Frontal cortex (tissue), 4 donors: ENCODE measurements around the gene CD1B. TPM values are rescaled to one million over a fixed set of nuclear protein-coding genes. Genes with fewer than 3 reads are reported as not detected.
"Not testable (repeated sequence)": the region's sequence is repeated elsewhere in the genome, so short reads cannot be mapped to it uniquely, and the experiment has no call there.

Experiments used
- DNase-seq, 2 donors: peaks; one replicate each; pipeline ENCODE4 v3.0.0; 2012; ENCODE audit warnings: low spot score in 2 of 2
- FAIRE-seq: peaks from 2 replicates; lab custom pipeline; 2012; peaks lifted over from hg19 to GRCh38; lab: Jason Lieb, UNC
- total RNA-seq: library from RNA; depleted of rRNA; stranded (reverse); fragments of >200 nt; gene quantifications from one replicate; pipeline ENCODE4 v1.2.3, GENCODE V29; 2014
- donor health status: control.
- donor health status: control.
- donor health status: control.

CD1B gene
- total RNA-seq = not detected

DNA sequence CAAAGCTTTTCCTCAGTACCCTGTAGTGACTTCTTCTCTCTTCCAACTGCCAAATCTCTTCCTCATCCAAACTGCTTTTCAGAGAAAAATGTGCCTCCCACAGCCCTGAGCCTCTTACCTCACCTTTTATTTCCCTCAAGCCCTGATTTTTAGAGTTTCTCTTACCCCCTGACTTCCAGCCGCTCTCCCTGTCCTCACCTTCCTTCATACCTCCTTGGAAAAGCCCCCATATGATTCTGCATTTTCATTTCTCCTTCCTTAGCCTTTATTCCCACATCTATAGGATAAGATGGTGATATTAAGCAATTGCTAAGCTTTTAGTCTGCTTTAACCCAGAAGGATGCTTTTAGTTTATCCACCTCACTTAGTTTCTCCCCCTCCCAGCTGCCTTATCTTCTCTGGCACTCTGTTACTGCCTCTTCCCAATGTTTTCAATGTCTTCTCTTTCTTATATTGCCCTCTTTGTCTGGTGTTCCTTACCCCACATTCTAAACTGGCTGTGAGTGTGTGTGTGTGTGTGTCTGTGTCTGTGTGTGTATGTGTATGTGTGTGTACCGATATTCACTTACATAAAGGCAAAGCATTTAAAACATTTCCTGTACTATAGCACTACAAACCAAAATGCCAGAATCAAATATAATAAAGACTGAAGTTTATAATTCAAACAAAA is at the start of gene CD1B:
Gene CD1B (minus strand): TSS at position 51 of the 670 bp plus-strand sequence. CDS start 108 bp downstream, outside the sequence.
- no peak for FAIRE-seq

DNA sequence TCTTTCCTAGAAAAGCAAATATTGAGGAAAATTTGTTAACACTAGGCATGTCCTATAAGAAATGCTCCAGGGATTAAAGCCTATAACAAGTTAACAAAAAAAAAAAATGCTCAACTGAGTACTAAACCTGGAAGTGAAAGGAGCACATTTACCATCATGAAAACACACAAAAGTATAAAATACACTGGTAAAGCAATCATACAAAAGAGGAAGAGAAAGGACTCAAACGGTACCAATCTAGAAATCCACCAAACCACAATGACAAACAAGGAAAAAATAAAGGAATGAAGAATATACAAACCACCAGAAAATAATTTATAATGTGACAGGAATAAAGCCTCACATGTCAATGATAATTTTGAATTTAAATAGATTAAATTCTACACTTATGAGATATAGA is 43.5 kb upstream of the CD1B start:
- FAIRE-seq (no peak), DNase-seq (no peak)

More for the DNA sequence above, at the start of gene CD1B:
- DNase-seq = no peak

DNA sequence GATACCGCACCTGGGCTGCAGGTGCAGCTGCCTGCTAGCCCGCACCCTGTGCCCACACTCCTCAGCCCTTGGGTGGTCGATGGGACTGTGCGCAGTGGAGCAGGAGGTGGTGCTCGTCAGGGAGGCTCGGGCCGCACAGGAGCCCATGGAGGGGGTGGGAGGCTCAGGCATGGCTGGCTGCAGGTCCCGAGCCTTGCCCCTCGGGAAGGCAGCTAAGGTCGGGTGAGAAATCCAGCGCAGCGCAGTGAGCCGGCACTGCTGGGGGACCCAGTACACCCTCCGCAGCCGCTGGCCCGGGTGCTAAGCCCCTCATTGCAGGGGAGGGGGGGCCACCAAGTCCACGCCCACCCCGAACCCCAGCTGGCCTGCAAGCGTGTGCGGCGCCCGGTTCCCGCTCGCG is 42.8 kb upstream of the CD1B start:
- not testable (repeated sequence) for DNase-seq, FAIRE-seq

DNA sequence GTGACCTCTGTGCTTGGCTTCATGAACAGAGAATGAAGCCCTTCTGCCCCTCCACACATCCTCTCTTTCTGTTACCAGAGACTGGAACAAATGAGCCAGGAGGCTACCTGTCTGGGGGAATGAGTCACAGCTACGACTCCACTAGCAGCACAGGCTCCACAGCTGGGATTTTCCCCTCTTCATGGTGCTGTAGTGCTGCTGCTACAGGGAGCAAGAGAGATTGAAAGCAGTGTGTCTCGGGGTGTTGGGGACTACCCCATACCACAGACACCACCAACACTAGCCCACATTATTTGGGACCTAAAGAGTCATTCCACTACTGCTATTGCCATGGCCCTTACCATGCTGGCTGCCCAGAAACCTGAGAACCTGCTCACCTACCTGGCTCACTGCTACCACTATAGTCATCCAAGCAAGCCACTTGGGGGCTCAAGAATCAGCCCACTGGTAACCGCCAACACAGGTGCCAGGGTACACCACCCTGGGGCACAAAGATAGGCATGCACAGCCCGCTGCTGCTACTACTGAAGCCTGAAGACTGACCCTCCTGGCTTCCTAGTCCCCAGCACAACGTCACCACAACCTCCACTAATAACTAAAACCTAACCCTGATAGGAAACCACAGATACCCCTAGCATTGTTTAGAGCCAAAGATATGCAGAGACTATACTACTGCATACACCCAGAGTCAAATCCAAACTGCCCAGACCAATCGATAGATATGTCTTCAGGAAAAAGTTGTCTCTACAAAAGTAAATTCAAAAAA is 40.0 kb upstream of the CD1B start:
- DNase-seq (no peak), FAIRE-seq (no peak)

DNA sequence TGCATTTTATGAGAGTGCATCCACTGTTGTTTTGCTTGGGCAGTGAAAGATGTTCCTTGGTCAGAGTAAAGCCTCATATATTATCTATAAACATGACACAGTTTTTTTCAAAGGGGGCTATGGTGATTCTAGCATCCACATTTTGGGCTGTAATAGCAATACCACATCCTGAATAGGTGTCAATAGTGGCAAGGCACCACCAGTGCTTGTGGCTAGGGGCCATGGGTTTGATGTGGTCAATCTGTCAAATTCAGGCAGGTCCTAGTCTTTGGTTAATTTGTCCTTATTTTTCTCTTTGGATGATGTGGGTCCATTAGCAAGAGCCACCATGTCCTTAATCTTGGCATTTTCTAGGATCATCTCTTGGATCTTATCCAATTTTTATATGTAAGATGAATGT is 35.5 kb upstream of the CD1B start:
- DNase-seq (no peak), FAIRE-seq (no peak)

DNA sequence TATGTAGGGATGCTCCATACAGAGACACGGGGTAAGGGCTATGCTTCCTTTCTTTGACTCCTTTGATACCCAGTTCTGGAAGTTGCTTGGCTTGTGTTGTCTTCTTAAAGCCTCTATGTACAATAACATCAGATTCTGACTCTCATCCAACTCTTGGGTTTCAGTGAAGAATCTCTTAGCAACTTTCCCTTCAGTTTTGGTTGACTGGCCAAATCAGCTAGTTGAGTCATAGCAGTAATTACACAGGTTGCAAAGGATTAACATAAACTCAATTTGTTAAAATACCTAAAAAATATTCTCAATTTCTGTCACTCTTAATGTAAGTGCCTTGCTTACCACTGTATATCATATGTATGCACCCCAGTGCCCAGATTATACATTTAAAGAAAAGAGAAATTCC is 31.6 kb upstream of the CD1B start:
- DNase-seq = no peak
- no peak for FAIRE-seq

DNA sequence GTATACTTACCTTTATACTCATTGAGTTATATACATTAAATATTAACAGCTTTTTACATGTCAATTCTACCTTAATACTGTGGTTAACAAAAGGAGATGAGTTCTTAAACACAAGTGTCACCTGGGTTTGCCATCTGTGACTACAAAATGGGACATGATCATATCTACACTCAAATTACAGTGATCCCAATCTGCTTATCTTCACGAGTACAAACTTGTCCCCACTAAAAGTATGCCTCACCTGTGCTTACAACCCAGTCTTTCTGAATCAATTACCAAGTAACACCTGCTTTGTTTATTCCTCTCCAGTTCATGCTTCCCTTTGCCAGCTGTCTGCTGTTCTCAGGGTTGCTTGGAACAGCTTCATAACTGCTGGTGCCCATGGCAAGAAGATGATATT is 31.2 kb upstream of the CD1B start:
- no peak for FAIRE-seq

DNA sequence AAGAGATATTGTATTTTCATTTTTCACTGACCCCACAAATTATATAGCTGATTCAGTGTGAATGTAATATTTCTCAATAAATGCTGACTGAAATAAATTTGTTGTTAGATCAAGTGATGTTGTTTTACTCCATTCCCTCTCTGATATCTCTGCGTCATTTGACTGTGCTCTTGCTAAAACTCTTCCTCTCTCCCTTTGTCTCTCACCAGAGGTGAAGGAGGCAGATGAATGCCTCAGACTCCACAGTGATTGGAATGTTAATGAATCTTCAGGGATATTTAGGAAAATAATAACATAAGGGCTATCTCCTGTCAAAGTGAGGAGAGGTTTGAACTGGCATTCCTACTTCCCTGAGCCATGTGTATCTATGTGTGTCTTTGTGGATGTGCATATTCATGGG is 26.1 kb upstream of the CD1B start:
- no peak for FAIRE-seq
- DNase-seq = no peak

More for the DNA sequence above, 31.2 kb upstream of the CD1B start:
- DNase-seq = no peak

DNA sequence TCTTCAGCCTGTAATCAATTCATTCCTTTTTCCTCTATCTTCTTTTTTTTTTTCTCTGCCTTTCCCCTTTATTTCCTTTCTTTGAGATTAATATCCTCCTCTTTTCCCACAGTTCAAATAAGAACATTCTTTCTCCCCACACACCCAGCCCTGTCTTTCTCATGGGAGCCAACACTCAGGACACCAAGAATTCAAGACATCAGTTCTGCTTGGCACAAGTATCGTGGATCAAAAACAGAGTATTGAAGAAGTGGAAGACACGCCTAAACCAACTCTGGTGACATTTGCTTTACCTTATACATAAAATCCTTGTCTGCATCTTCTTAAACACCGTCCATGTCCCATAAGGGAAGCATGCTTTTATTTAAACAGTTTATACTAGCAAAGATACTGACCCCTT is 25.3 kb upstream of the CD1B start:
- DNase-seq (no peak), FAIRE-seq (no peak)

DNA sequence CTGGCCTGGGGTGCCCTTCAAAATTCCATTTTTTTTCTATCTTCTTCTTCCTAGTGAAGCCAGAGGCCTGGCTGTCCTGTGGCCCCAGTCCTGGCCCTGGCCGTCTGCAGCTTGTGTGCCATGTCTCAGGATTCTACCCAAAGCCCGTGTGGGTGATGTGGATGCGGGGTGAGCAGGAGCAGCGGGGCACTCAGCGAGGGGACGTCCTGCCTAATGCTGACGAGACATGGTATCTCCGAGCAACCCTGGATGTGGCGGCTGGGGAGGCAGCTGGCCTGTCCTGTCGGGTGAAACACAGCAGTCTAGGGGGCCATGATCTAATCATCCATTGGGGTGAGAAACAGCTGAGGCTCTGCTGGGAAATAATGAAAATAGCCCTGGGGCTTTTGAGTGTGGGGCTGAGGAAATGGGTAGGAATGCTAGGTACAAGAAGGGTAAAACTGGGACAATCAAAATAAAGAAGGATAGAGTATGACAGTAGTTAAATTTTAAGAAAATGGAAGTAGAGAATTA is 24.5 kb upstream of the CD1B start:
- FAIRE-seq (no peak), DNase-seq (no peak)

DNA sequence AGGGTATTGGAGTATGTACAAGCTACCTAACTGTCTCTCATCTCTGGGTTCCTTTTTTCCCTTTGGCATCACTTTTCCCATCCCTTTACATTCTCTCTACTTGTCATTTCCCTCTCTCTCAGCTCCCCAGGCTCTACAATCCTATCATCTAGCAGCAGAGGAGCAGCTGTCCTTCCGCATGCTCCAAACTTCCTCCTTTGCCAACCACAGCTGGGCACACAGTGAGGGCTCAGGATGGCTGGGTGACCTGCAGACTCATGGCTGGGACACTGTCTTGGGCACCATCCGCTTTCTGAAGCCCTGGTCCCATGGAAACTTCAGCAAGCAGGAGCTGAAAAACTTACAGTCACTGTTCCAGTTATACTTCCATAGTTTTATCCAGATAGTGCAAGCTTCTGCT is 22.9 kb upstream of the CD1B start:
- DNase-seq (no peak), FAIRE-seq (no peak)

DNA sequence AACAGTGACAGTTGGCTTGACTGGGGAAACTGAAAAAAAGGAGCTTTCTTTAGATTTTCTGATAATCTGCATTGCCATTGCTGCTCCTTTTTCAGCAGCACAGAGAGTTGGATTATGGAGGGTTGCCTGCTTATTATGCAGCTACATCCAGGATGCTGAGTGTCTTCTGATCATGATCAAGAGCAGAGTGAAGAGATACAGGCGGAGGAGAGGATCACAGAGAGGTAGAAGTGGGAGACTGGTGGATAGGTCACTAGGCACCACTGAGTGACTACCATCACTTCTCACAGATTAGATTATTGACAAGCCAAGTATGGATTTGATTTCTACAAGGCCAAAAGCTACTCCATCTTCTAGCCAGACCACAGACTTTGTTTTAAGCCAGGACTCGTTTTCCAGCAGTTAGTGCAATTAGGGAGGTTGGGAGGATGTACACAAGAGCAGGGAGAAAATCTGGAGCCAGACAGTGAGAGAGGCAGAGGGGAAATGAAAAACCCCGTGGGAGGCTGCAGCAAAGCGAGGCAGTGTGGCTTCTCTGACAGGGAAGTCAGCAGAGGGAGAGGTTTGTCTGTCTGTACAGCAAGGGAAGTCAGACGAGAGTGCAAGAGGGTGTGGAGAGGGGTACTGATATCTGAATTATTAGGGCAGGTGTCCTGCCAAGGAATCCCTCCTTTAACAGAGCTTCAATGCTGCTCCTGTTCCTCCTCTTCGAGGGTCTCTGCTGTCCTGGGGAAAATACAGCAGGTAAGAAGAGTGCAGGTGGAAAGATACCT is 22.2 kb upstream of the CD1B start, which contains the start of gene CD1E:
Gene CD1E (plus strand): TSS at position 592 of the 773 bp plus-strand sequence. CDS start 95 bp downstream, at position 687.
- no peak for FAIRE-seq
- no peak for DNase-seq

DNA sequence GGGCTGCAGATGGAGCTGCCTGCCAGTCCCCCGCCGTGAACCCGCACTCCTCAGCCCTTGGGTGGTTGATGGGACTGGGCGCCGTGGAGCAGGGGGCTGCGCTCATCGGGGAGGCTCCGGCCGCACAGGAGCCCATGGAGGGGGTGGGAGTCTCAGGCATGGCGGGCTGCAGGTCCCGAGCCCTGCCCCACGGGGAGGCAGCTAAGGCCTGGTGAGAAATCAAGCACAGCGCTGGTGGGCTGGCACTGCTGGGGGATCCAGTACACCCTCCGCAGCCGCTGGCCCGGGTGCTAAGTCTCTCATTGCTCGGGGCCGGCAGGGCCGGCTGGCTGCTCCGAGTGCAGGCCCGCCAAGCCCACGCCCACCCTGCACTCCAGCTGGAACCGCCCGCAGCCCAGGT is 17.6 kb upstream of the CD1B start:
- not testable (repeated sequence) for FAIRE-seq, DNase-seq

DNA sequence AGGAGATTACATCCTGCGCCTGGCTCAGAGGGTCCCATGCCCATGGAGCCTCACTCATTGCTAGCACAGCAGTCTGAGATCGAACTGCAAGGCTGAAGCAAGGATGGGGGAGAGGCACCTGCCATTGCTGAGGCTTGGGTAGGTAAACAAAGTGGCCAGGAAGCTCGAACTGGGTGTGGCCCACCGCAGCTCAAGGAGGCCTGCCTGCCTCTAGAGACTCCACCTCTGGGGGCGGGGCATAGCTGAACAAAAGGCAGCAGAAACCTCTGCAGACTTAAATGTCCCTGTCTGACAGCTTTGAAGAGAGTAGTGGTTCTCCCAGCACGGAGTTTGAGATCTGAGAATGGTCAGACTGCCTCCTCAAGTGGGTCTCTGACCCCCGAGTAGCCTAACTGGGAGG is 5.1 kb upstream of the CD1B start:
- not testable (repeated sequence) for FAIRE-seq, DNase-seq

DNA sequence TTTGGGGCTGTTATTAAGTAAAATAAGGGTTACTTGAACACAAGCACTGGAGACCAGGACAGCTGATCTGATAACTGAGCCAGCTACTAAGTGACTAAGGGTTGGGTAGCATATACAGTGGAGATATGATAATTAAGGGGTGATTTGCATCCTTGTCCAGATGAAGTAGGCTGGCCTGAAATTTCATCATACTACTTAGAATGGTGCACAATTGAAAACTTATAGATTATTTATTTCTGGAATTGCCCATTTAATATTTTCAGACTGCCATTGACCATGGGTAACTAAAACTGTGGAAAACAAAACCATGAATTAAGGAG is 3.8 kb upstream of the CD1B start:
- FAIRE-seq (no peak), DNase-seq (no peak)

DNA sequence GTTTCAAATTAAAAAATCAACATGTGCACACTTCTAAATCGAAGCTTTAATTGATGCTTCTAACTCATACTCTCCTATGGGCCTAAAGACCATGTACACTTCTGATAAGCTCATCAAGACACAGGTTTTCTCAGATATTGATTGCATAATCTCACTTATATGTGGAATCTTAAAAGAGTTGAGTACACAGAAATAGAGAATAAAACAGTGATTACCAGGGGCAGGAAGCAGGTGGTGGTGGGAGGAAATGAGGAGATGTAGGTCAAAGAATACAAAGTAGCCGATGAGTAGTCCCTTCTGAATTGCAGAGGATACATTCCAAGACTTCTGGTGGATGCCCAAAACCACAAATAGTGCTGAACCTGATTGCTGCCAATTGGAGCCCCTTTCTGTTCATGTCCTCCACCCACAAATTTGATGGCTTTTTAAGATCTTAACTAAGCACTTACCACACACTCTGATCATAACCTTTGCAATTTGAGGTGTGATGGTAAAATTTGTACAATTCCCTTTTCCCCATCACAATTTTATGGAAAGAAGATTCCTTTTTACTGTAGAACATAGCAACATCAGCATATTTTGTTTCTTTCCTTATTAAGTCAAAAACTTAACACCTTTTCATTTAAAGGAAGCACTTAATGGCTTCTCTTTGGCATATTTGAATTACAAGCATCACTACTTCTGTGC is 3.3 kb upstream of the CD1B start:
- FAIRE-seq (no peak), DNase-seq (no peak)

DNA sequence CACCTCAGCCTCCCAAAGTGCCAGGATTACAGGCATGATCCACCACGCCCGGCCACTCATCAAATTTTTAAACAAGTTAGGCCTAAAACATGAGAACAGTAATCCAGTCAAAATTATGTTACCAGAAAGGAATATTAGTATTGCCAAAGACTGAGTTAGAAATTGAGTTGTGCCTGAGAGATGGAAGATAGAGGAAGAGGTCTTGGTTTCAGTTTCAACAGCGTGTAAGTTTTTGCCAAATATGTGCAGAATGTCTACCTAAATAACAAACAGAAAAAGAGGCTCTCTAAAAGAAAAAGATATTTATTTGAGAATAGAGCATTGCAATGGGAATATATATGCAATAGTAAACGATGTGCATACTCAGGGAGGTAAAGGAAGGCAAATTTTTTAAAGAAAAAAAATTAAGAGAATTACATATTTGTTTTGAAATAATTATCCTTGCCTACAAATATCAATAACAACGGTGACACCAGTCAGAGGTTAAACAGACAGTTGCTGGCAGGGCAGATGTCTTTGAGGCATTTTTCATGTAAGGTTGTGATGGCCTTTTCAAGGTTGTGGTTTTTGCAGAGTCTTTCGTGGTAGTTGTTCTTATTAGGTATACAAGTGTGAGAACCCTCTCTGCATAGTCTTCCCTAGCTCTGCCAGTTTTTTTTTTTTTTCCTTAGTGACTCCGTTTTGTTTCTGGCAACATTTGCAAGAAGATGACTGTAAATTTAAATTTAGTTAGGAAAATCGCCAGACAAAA is 2.2 kb upstream of the CD1B start:
- FAIRE-seq = no peak
- no peak for DNase-seq

DNA sequence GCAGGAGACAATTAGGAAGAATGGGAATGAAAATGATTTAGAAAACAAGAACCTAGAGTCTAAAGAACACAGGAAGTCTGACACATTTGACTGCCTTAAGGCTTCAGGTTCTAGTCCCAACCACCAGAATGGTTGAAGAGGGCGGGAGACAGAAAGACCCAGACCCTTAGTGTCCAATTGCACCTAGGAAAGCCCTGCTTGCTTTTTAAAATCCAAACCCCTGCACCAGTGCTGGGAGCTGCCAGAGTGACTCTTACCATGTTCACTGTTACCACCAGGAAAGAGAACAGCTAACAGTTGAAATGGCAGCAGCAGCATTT is 265 bp downstream of the CD1B start:
- no peak for FAIRE-seq
- no peak for DNase-seq

DNA sequence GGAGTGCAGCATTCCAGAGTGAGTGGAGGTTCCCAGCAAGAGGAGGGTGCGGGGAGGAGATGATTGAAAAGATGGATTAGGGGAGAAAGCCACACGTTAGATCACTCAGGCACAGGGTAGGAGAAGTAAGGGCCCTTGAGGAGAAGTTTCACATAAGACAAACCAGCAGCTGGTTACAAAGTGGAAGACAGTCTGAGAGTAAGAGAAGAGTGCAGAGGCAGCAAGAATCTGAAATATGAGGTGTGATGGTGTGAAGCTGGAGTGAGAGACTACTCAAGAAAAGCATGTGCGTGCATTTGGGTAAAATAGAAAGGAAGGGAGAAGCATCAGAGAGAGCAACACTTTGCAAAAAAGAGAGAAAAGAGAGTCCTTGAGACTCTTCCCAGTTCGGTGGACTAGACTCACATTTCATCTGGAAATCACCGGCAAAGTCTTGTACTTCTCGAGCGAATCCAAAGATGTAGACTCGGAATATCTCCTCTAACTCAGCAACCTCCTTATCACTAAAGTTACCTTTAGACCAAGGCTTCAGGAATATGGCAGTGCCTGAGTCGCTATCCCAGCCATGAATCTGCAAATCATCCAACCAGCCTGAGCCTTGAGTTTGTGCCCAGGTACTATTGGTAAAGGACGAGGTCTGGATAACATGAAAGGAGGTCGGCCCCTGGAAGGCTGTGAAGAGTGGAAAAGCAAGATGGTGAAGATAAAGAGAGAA is 783 bp downstream of the CD1B start:
- DNase-seq (no peak), FAIRE-seq (no peak)
